Fibroblast of skin of left biceps (primary cell): ENCODE results near the gene DEFB113.

ENCODE experiments used
- DNase-seq, 2 experiments: peaks; one replicate each; pipeline ENCODE4 v3.0.0-alpha.2; 2013; ENCODE audit warnings: low read depth in 2 of 2

Gene DEFB113

DNA sequence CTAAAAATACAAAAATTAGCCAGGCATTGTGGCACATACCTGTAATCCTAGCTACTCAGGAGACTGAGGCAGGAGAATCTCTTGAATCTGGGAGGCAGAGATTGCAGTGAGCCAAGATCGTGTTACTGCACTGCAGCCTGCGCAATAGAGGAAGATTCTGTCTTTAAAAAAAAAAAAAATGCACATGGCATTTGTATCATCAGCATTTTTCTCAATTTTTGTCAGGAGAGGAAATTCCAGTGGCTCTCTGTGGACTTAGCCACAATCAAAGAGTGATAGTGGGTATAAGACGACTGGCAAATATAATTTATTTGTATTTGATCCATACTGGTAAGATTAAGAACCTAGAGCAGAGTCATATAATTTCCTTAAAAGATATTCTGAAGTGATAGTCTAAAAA lies 34.0 kb downstream of the DEFB113 start:
- no peak for DNase-seq

DNA sequence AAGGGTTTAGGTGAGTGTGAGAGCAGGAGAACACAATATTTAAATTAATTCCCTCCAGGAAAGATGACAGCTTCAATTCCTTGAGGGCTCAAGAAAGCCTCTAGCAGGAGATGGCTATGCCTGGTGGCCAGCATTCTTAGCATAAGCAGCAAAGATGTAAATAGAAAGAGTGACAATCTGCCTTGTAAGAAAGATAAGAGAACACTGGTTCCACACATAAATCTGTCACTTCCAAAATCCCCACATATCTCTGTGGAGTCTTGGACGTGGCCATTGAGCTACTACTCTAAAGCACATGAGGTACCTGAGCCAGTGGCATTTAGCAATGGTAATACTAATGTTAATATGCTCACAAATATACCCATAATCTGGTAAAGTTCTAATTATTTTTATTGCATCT lies 34.7 kb downstream of the DEFB113 start:
- DNase-seq, result no peak

DNA sequence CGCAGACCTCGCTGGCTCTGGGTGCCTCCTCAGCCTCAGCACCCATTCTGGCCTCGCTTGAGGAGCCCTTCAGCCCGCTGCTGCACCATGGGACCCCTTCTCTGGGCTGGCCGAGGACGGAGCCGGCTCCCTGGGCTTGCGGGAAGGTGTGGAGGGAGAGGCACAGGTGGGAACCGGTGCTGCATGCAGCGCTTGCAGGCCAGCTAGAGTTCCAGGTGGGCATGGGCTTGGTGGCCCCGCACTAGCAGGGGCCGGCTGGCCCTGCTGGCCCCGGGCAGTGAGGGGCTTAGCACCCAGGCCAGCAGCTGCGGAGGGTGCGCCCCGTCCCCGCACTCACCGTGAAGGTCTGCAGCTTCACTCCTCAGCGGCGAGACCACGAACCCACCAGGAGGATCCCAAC lies 35.9 kb downstream of the DEFB113 start:
- DNase-seq, result no peak

DNA sequence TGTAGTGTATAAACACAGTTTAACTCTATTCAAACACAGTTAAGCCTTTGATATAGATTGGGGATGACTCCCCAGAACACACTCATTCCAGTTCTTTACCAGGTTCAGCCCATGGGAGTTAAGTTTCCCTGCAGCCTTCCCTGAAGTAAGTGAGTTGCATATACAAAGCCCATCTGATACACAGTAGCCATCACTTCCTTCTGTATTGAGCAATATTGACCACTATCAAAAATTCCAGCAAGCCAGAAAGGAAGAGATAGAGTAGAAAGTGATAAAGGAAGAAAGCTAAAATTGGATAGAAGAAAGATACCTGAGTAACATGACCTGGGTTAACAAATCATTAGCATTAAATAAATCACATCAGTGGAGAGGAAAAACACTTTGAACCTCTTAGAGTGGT lies 40.1 kb downstream of the DEFB113 start:
- DNase-seq, result no peak

DNA sequence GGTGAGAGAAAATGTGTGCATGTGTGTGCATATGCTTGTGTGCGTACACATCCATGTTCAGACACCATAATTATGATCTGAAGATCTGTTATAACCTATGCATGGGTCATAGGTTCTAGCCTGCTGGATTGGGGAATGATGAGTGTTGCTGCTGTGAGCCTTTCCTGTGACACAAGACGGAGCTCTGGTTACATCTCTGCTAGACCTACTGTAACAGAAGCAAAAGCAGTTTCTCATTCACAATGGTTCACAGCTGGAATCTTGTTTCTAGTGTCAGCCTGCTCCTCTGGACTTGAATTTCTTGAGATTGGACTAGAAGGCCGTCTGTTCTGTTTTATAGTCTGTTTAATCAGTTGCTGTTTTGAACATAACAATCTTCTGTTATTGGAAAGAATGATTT lies 45.6 kb downstream of the DEFB113 start:
- no peak for DNase-seq

DNA sequence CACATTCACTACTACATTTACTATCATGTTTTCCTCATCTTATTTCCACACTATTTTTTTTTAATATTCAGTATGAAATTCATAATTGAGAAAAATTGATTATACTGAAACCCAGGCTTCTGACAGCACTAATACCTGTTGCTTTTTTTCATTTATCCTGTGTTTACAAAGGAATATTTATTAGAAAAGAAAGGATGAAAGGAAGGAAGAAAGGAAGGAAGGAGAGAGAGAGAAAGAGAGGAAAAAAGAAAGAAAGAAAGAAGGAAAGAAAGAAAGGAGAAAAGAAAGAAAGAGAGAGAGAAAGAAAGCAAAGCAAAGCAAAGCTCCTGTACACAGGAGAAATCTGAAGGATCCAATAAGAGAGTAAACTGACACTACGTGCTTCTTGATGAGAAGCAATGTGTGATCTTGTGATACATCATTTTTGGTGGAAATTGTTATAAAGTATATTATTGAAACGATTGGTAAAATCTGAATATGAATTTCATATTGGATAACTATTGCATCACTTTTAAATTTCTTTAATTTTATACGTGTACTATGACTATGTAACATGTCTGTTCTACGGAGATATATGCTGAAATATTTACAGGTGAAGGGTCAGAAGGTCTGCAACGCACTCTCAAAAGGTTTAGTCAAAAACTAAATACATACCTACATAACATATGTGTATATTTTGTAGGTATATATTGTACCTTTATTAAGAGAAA lies 49.3 kb downstream of the DEFB113 start:
- DNase-seq, result no peak

DNA sequence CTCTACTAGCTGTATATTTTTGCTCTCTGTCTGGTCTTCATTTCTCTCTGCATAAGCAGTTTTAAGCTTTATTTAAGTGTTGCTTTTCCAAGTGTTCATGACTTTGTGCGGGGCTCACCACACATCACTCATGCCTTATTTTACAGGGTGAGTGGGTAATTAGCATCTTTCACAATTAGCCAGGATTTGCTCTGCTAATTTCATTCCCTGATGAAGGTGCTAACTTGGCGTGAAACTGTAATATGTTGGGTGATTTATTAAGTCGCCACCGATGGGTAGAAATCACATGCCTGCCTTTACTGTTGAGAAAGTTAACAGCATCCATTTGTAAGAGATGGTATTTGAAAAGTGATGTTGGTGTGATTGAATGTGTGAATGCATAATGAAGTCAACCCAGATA lies 50.2 kb downstream of the DEFB113 start:
- DNase-seq, result no peak

DNA sequence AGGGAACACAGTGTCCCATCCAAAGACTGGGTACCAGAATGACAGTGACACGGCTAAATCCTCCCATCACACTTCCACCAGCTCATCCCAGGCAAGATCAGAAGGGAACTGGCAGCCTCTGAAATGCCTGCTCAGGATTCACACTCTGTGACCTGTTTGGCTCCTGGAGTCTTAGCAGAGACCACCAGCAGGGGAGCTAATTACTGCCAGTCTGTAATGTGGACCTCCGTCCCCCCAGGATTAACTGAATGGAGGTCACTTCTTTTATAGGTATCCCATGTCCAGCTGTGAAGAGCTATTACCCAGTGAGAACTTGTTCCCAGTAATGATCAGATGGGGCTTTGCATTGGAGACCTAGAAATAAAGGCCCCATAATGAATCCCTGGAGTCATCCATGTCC lies 50.6 kb downstream of the DEFB113 start:
- no peak for DNase-seq
